ENCODE data around the gene ALPK3.

The ALPK3 gene

DNA sequence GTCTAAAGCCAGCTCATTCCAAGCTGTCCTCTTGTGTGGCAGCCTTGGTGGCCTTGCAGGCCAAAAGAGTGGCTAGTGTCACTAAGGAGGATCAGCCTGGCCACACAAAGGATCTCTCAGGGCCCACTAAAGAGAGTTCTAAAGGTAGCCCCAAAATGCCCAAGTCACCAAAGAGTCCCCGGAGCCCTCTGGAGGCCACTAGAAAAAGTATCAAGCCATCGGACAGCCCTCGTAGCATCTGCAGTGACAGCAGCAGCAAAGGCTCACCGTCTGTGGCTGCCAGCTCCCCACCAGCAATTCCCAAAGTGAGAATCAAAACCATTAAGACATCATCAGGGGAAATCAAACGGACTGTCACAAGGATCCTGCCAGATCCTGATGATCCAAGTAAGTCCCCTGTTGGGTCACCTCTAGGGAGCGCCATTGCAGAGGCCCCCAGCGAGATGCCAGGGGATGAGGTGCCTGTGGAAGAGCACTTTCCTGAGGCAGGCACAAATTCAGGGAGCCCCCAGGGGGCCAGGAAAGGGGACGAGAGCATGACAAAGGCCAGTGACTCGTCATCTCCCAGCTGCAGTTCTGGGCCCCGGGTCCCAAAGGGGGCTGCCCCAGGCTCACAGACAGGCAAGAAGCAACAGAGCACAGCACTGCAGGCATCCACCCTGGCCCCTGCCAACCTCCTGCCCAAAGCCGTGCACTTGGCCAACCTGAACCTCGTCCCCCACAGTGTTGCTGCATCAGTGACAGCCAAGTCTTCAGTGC, 33.5 kb upstream of the ALPK3 start:
- Histone ChIP-seq H3K36me3 (ENCODE audit: control insufficient read depth in 1 of 2, insufficient read depth in 2 of 2, low read length in 2 of 2) (peaks cover 34 to 49% of the 10 kb centered on the region in 2 donors), H3K9me3 (ENCODE audit: control insufficient read depth in 1 of 2, low read length in 2 of 2) (no peaks in the 10 kb centered on the region)

GRCh38 chr15:84784262-84784661, 32.9 kb upstream of the ALPK3 start:
- H3K27ac ChIP-seq (ENCODE audit: low read depth, low read length), result no peak overlapping the region

More for the DNA sequence above, 33.5 kb upstream of the ALPK3 start:
- Histone ChIP-seq H3K4me3 (ENCODE audit: low read depth in 1 of 2, low read length in 2 of 2) (no peak overlapping the region), H3K4me1 (ENCODE audit: control insufficient read depth in 1 of 2, insufficient read depth in 2 of 2, low read length in 2 of 2) (no peaks in the 10 kb centered on the region), H3K9ac (ENCODE audit: low read depth in 1 of 2, low read length in 2 of 2) (no peak overlapping the region), H3K27ac (ENCODE audit: low read depth, low read length) (no peak overlapping the region), H3K27me3 (ENCODE audit: control insufficient read depth in 1 of 2, insufficient read depth in 2 of 2, low read length in 2 of 2) (no peaks in the 10 kb centered on the region)

GRCh38 chr15:84785053-84785452, 32.1 kb upstream of the ALPK3 start:
- Histone ChIP-seq H3K27me3 (ENCODE audit: control insufficient read depth in 1 of 2, insufficient read depth in 2 of 2, low read length in 2 of 2) (no peaks in the 10 kb centered on the region), H3K9ac (ENCODE audit: low read depth in 1 of 2, low read length in 2 of 2) (no peak overlapping the region), H3K9me3 (ENCODE audit: control insufficient read depth in 1 of 2, low read length in 2 of 2) (no peaks in the 10 kb centered on the region), H3K4me3 (ENCODE audit: low read depth in 1 of 2, low read length in 2 of 2) (no peak overlapping the region), H3K36me3 (ENCODE audit: control insufficient read depth in 1 of 2, insufficient read depth in 2 of 2, low read length in 2 of 2) (peaks cover 34 to 50% of the 10 kb centered on the region in 2 donors), H3K4me1 (ENCODE audit: control insufficient read depth in 1 of 2, insufficient read depth in 2 of 2, low read length in 2 of 2) (no peaks in the 10 kb centered on the region), H3K27ac (ENCODE audit: low read depth, low read length) (no peak overlapping the region)

More at GRCh38 chr15:84784262-84784661, 32.9 kb upstream of the ALPK3 start:
- Histone ChIP-seq H3K9me3 (ENCODE audit: control insufficient read depth in 1 of 2, low read length in 2 of 2) (no peaks in the 10 kb centered on the region), H3K4me3 (ENCODE audit: low read depth in 1 of 2, low read length in 2 of 2) (no peak overlapping the region), H3K9ac (ENCODE audit: low read depth in 1 of 2, low read length in 2 of 2) (no peak overlapping the region), H3K27me3 (ENCODE audit: control insufficient read depth in 1 of 2, insufficient read depth in 2 of 2, low read length in 2 of 2) (no peaks in the 10 kb centered on the region), H3K36me3 (ENCODE audit: control insufficient read depth in 1 of 2, insufficient read depth in 2 of 2, low read length in 2 of 2) (peaks cover 34 to 49% of the 10 kb centered on the region in 2 donors), H3K4me1 (ENCODE audit: control insufficient read depth in 1 of 2, insufficient read depth in 2 of 2, low read length in 2 of 2) (no peaks in the 10 kb centered on the region)

- Histone ChIP-seq H3K36me3 (ENCODE audit: control insufficient read depth in 1 of 2, insufficient read depth in 2 of 2, low read length in 2 of 2) (peaks cover 31 to 55% of the 10 kb centered on the region in 2 donors), H3K27ac (ENCODE audit: low read depth, low read length) (no peak overlapping the region), H3K4me1 (ENCODE audit: control insufficient read depth in 1 of 2, insufficient read depth in 2 of 2, low read length in 2 of 2) (no peaks in the 10 kb centered on the region)
Measured at GRCh38 chr15:84788500-84788899, 28.7 kb upstream of the ALPK3 start.

DNA sequence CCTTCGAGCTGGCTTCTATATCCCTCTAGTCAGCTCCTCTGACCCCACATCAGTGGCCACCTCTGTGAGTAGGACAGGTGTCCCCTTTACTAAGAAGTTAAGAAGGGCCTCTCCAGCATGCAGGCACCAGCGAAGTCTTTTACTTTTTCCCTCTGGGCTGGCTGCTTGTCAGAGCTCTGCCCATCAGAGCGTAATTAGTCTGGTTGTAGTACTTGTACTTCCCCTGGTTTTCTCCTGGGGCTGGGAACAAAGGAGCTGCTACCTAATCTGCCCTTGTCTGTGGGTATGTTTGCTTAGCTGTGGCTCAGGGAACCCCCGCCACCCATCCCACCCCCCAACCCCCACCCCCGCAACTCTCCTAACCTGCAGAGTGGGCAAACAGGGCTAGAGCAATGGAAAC, 27.4 kb upstream of the ALPK3 start:
- H3K9me3 ChIP-seq (ENCODE audit: control insufficient read depth in 1 of 2, low read length in 2 of 2), result no peaks in the 10 kb centered on the region
- H3K9ac ChIP-seq (ENCODE audit: low read depth in 1 of 2, low read length in 2 of 2), result no peak overlapping the region
- H3K4me1 ChIP-seq (ENCODE audit: control insufficient read depth in 1 of 2, insufficient read depth in 2 of 2, low read length in 2 of 2), result no peaks in the 10 kb centered on the region
- no peak overlapping the region for H3K4me3 ChIP-seq (ENCODE audit: low read depth in 1 of 2, low read length in 2 of 2)
- no peaks in the 10 kb centered on the region for H3K27me3 ChIP-seq (ENCODE audit: control insufficient read depth in 1 of 2, insufficient read depth in 2 of 2, low read length in 2 of 2)
- H3K27ac ChIP-seq (ENCODE audit: low read depth, low read length), result no peak overlapping the region
- H3K36me3 ChIP-seq (ENCODE audit: control insufficient read depth in 1 of 2, insufficient read depth in 2 of 2, low read length in 2 of 2), result peaks cover 22 to 45% of the 10 kb centered on the region in 2 donors

More at GRCh38 chr15:84788500-84788899, 28.7 kb upstream of the ALPK3 start:
- H3K9ac ChIP-seq (ENCODE audit: low read depth in 1 of 2, low read length in 2 of 2), result no peak overlapping the region
- H3K9me3 ChIP-seq (ENCODE audit: control insufficient read depth in 1 of 2, low read length in 2 of 2), result no peaks in the 10 kb centered on the region
- H3K27me3 ChIP-seq (ENCODE audit: control insufficient read depth in 1 of 2, insufficient read depth in 2 of 2, low read length in 2 of 2), result no peaks in the 10 kb centered on the region
- H3K4me3 ChIP-seq (ENCODE audit: low read depth in 1 of 2, low read length in 2 of 2), result no peak overlapping the region

DNA sequence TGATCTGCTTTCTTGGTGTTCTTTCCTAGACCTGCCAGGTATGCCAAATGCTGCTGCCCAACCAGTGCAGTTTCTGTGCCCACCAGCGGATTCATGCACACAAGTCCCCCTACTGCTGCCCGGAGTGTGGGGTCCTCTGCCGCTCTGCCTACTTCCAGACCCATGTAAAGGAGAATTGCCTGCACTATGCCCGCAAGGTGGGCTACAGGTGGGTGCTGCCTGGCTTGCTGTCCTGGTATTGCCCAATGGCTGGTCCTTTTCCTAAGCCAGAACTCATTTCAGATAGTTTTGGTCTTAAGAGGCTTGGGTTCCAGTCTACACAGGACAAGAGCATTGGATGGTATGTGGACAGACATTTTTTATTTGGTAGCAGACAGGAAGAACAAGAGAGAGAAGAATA, 26.5 kb upstream of the ALPK3 start:
- H3K4me1 ChIP-seq (ENCODE audit: control insufficient read depth in 1 of 2, insufficient read depth in 2 of 2, low read length in 2 of 2), result no peaks in the 10 kb centered on the region
- H3K4me3 ChIP-seq (ENCODE audit: low read depth in 1 of 2, low read length in 2 of 2), result no peak overlapping the region
- no peak overlapping the region for H3K27ac ChIP-seq (ENCODE audit: low read depth, low read length)
- H3K36me3 ChIP-seq (ENCODE audit: control insufficient read depth in 1 of 2, insufficient read depth in 2 of 2, low read length in 2 of 2), result peaks cover 16 to 42% of the 10 kb centered on the region in 2 donors
- no peaks in the 10 kb centered on the region for H3K27me3 ChIP-seq (ENCODE audit: control insufficient read depth in 1 of 2, insufficient read depth in 2 of 2, low read length in 2 of 2)
- H3K9ac ChIP-seq (ENCODE audit: low read depth in 1 of 2, low read length in 2 of 2), result no peak overlapping the region
- H3K9me3 ChIP-seq (ENCODE audit: control insufficient read depth in 1 of 2, low read length in 2 of 2), result no peaks in the 10 kb centered on the region

GRCh38 chr15:84791763-84792162, 25.4 kb upstream of the ALPK3 start:
- H3K9me3 ChIP-seq (ENCODE audit: control insufficient read depth in 1 of 2, low read length in 2 of 2), result no peaks in the 10 kb centered on the region
- H3K4me1 ChIP-seq (ENCODE audit: control insufficient read depth in 1 of 2, insufficient read depth in 2 of 2, low read length in 2 of 2), result no peaks in the 10 kb centered on the region
- no peaks in the 10 kb centered on the region for H3K27me3 ChIP-seq (ENCODE audit: control insufficient read depth in 1 of 2, insufficient read depth in 2 of 2, low read length in 2 of 2)
- peaks cover 14 to 35% of the 10 kb centered on the region in 2 donors for H3K36me3 ChIP-seq (ENCODE audit: control insufficient read depth in 1 of 2, insufficient read depth in 2 of 2, low read length in 2 of 2)
- no peak overlapping the region for H3K9ac ChIP-seq (ENCODE audit: low read depth in 1 of 2, low read length in 2 of 2)
- H3K27ac ChIP-seq (ENCODE audit: low read depth, low read length), result no peak overlapping the region
- H3K4me3 ChIP-seq (ENCODE audit: low read depth in 1 of 2, low read length in 2 of 2), result no peak overlapping the region

GRCh38 chr15:84793431-84794161, 23.6 kb upstream of the ALPK3 start:
- H3K4me1 ChIP-seq (ENCODE audit: control insufficient read depth in 1 of 2, insufficient read depth in 2 of 2, low read length in 2 of 2), result no peaks in the 10 kb centered on the region
- H3K27me3 ChIP-seq (ENCODE audit: control insufficient read depth in 1 of 2, insufficient read depth in 2 of 2, low read length in 2 of 2), result no peaks in the 10 kb centered on the region
- H3K4me3 ChIP-seq (ENCODE audit: low read depth in 1 of 2, low read length in 2 of 2), result no peak overlapping the region
- H3K36me3 ChIP-seq (ENCODE audit: control insufficient read depth in 1 of 2, insufficient read depth in 2 of 2, low read length in 2 of 2), result peaks cover 22 to 51% of the 10 kb centered on the region in 2 donors
- no peak overlapping the region for H3K9ac ChIP-seq (ENCODE audit: low read depth in 1 of 2, low read length in 2 of 2)
- H3K9me3 ChIP-seq (ENCODE audit: control insufficient read depth in 1 of 2, low read length in 2 of 2), result no peaks in the 10 kb centered on the region
- no peak overlapping the region for H3K27ac ChIP-seq (ENCODE audit: low read depth, low read length)

- Histone ChIP-seq H3K9ac (ENCODE audit: low read depth in 1 of 2, low read length in 2 of 2) (no peak overlapping the region), H3K27me3 (ENCODE audit: control insufficient read depth in 1 of 2, insufficient read depth in 2 of 2, low read length in 2 of 2) (no peaks in the 10 kb centered on the region), H3K27ac (ENCODE audit: low read depth, low read length) (no peak overlapping the region), H3K36me3 (ENCODE audit: control insufficient read depth in 1 of 2, insufficient read depth in 2 of 2, low read length in 2 of 2) (peaks cover 27 to 57% of the 10 kb centered on the region in 2 donors), H3K4me3 (ENCODE audit: low read depth in 1 of 2, low read length in 2 of 2) (no peak overlapping the region), H3K9me3 (ENCODE audit: control insufficient read depth in 1 of 2, low read length in 2 of 2) (no peaks in the 10 kb centered on the region), H3K4me1 (ENCODE audit: control insufficient read depth in 1 of 2, insufficient read depth in 2 of 2, low read length in 2 of 2) (no peaks in the 10 kb centered on the region)
Measured at GRCh38 chr15:84794162-84794547, 23.0 kb upstream of the ALPK3 start.

DNA sequence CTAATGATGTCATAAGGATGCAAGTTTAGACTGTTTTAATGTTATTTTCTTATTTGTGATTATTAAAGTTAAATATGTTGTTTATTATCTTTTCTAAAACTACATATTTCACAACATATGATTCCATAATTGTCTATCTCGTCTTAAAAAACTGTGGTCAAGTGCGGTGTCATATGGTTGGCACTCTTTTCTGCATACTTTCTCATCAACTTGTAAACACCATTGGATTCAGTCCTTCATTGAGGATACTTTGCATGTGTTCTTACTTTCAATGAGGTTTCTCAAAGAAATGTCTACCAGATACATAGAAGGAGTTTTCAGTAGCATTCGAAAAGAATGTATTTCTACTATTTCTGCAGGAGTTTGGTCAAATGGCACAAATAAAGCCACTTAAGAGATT, 22.0 kb upstream of the ALPK3 start:
- H3K27ac ChIP-seq (ENCODE audit: low read depth, low read length), result no peak overlapping the region
- peaks cover 37 to 65% of the 10 kb centered on the region in 2 donors for H3K36me3 ChIP-seq (ENCODE audit: control insufficient read depth in 1 of 2, insufficient read depth in 2 of 2, low read length in 2 of 2)
- H3K9ac ChIP-seq (ENCODE audit: low read depth in 1 of 2, low read length in 2 of 2), result no peak overlapping the region
- H3K27me3 ChIP-seq (ENCODE audit: control insufficient read depth in 1 of 2, insufficient read depth in 2 of 2, low read length in 2 of 2), result no peaks in the 10 kb centered on the region
- no peaks in the 10 kb centered on the region for H3K9me3 ChIP-seq (ENCODE audit: control insufficient read depth in 1 of 2, low read length in 2 of 2)
- no peak overlapping the region for H3K4me3 ChIP-seq (ENCODE audit: low read depth in 1 of 2, low read length in 2 of 2)
- no peaks in the 10 kb centered on the region for H3K4me1 ChIP-seq (ENCODE audit: control insufficient read depth in 1 of 2, insufficient read depth in 2 of 2, low read length in 2 of 2)
